Vagina (tissue), 2 donors: Measurements from ENCODE around the gene TNS4.

Source experiments
- POLR2A ChIP-seq, 2 donors: fragments of 450-650 bp; IDR thresholded peaks; one replicate each; pipeline ENCODE4 v1.6.1; 2017; ENCODE audit warnings: antibody characterized with exemption in 2 of 2, mild to moderate bottlenecking in 2 of 2, moderate library complexity in 2 of 2
- POLR2AphosphoS5 ChIP-seq, 2 donors: sonication (generic); formaldehyde crosslinking; IDR thresholded peaks; one replicate each; pipeline ENCODE4 v1.9.0; 2017; ENCODE audit warnings: antibody characterized with exemption in 2 of 2, mild to moderate bottlenecking in 2 of 2, low read depth in 1 of 2; ENCODE audit not compliant: insufficient read depth in 1 of 2
- TF ChIP-seq, protein P1 (sequence below), 3 experiments: fragments of 450-650 bp in 2 of 3; fragments of 200-600 bp in 1 of 3; sonication (generic) in 1 of 3; IDR thresholded peaks; one replicate each; pipeline ENCODE4 v1.5.1; 2017 to 2019; ENCODE audit warnings: antibody characterized with exemption in 3 of 3, mild to moderate bottlenecking in 2 of 3, moderate library complexity in 2 of 3

DNA sequence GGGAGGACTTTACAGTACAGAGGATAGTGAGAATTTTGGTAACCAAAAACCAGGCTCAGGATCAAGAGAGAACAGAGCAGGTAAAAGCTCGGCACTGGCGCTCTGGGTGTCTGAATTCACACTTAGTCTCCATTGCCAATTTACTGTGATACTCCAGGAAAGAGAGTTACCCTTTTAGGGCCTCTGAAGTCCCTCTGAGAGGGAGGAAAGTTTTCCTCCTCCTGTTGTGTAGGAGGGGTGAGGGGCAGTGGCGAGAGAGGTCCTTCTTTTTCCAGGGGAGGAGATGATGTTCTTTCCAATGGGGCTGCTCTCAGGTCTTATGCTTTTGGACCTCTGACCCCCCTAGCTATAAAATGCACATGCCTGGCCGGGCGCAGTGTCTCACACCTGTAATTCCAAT lies 5.4 kb upstream of the TNS4 start:
- TF ChIP-seq, protein P1, sequence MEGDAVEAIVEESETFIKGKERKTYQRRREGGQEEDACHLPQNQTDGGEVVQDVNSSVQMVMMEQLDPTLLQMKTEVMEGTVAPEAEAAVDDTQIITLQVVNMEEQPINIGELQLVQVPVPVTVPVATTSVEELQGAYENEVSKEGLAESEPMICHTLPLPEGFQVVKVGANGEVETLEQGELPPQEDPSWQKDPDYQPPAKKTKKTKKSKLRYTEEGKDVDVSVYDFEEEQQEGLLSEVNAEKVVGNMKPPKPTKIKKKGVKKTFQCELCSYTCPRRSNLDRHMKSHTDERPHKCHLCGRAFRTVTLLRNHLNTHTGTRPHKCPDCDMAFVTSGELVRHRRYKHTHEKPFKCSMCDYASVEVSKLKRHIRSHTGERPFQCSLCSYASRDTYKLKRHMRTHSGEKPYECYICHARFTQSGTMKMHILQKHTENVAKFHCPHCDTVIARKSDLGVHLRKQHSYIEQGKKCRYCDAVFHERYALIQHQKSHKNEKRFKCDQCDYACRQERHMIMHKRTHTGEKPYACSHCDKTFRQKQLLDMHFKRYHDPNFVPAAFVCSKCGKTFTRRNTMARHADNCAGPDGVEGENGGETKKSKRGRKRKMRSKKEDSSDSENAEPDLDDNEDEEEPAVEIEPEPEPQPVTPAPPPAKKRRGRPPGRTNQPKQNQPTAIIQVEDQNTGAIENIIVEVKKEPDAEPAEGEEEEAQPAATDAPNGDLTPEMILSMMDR (IDR thresholded peaks at IDR 0.05): no peak
- TF ChIP-seq POLR2A (IDR thresholded peaks at IDR 0.05) (no peak), POLR2AphosphoS5 (IDR thresholded peaks at IDR 0.05; ENCODE audit: insufficient read depth in 1 of 2, low read depth in 1 of 2) (no peak)
